Mucosa of gallbladder (tissue), 1 donor: ENCODE measurements around the gene RIOK2. TPM values are rescaled to one million over a fixed set of nuclear protein-coding genes. Genes with fewer than 3 reads are reported as not detected.
A peak's percentile ranks its signal among the peaks of the same experiment; 100 is the strongest.
"Not testable (repeated sequence)": the region's sequence is repeated elsewhere in the genome, so short reads cannot be mapped to it uniquely, and the experiment has no call there.

Experiments
- DNase-seq: peaks from one replicate; pipeline ENCODE4 v3.0.0-alpha.2; 2020; ENCODE audit warnings: low spot score
- total RNA-seq: library from RNA; stranded (reverse); gene quantifications from one replicate; pipeline ENCODE4 v1.2.1, GENCODE V29; 2021
- donor health status: DM: no; HTN: no; CAD: no.

The RIOK2 gene
- 13.7 TPM for total RNA-seq

GRCh38 chr5:97183100-97183929 is at the start of gene RIOK2:
Gene RIOK2 (minus strand): TSS chr5:97183247. CDS start chr5:97183191, 56 bp downstream.
- peak; percentile 93 for DNase-seq

- DNase-seq = peak; percentile 56
Measured at GRCh38 chr5:97231025-97231636, 48.1 kb upstream of the RIOK2 start.

GRCh38 chr5:97229688-97230285 is 46.7 kb upstream of the RIOK2 start:
- no peak for DNase-seq

GRCh38 chr5:97229196-97229595 is 46.1 kb upstream of the RIOK2 start:
- no peak for DNase-seq

GRCh38 chr5:97225222-97225621 is 42.2 kb upstream of the RIOK2 start:
- no peak for DNase-seq

- no peak for DNase-seq
Measured at GRCh38 chr5:97224112-97224750, 41.2 kb upstream of the RIOK2 start.

- no peak for DNase-seq
Measured at GRCh38 chr5:97223596-97223995, 40.5 kb upstream of the RIOK2 start.

GRCh38 chr5:97209343-97209742 is 26.3 kb upstream of the RIOK2 start:
- DNase-seq = no peak

- no peak for DNase-seq
Measured at GRCh38 chr5:97208714-97209113, 25.7 kb upstream of the RIOK2 start.

- DNase-seq = no peak
Measured at GRCh38 chr5:97208184-97208713, 25.2 kb upstream of the RIOK2 start.

GRCh38 chr5:97194366-97194765 is 11.3 kb upstream of the RIOK2 start:
- DNase-seq = no peak

GRCh38 chr5:97193355-97193688 is 10.3 kb upstream of the RIOK2 start:
- DNase-seq = no peak

GRCh38 chr5:97192580-97193354 is 9.7 kb upstream of the RIOK2 start:
- DNase-seq = no peak

- DNase-seq = no peak
Measured at GRCh38 chr5:97191893-97192292, 8.8 kb upstream of the RIOK2 start.

GRCh38 chr5:97189523-97189922 is 6.5 kb upstream of the RIOK2 start:
- DNase-seq = not testable (repeated sequence)

- no peak for DNase-seq
Measured at GRCh38 chr5:97183930-97184213, 825 bp upstream of the RIOK2 start.

- DNase-seq = no peak
Measured at GRCh38 chr5:97182571-97183099, 412 bp downstream of the RIOK2 start.

- no peak for DNase-seq
Measured at GRCh38 chr5:97181856-97182545, 1.0 kb downstream of the RIOK2 start.

- DNase-seq = not testable (repeated sequence)
Measured at GRCh38 chr5:97179457-97179856, 3.6 kb downstream of the RIOK2 start.

GRCh38 chr5:97172227-97172626 is 10.8 kb downstream of the RIOK2 start:
- no peak for DNase-seq

GRCh38 chr5:97171703-97172102 is 11.3 kb downstream of the RIOK2 start:
- DNase-seq = no peak
